NCI-H226 (cell line): ENCODE results near the gene SVIL.
"Not testable (repeated sequence)": the region's sequence is repeated elsewhere in the genome, so short reads cannot be mapped to it uniquely, and the experiment has no call there.

Source experiments
- DNase-seq: peaks from one replicate; pipeline ENCODE4 v3.0.0-alpha.2; 2015

Gene SVIL

DNA sequence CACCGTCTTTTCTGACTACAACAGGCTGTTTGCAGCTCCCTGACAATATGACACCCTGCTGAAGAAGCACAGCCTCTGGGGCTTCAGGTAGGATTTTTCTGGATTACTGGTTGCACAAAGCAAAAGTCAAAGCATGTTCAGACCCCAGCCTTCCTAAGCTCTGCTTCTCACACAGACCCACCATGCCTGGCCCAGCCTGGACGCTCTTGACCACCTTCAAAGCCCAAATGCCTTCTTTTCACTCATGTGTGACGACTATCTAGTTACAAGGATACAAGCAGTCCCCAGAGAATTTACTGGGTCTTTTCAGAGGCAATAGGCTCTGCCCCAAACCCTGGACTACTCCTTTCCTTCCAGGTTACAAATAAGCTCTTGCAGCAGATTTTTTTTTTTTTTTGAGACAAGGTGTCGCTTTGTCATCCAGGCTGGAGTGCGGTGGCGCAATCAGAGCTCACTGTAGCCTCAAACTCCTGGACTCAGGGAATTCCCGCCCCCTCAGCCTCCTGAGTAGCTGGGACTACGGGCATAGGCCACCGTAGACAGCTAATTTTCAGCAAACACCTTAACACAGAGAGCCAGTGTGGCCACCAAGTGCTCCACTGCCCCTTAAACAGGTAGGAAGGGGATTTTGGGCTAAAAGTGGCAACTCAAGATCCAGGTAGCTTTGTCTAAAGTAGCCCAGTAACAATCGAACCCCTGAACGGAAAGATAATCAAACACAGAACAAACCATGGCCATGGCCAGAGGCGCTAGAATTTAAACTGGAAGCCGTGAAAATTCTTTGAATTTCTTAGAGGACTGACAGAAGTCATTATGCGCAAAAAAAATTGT lies 16.2 kb downstream of the SVIL start:
- DNase-seq: no peak

DNA sequence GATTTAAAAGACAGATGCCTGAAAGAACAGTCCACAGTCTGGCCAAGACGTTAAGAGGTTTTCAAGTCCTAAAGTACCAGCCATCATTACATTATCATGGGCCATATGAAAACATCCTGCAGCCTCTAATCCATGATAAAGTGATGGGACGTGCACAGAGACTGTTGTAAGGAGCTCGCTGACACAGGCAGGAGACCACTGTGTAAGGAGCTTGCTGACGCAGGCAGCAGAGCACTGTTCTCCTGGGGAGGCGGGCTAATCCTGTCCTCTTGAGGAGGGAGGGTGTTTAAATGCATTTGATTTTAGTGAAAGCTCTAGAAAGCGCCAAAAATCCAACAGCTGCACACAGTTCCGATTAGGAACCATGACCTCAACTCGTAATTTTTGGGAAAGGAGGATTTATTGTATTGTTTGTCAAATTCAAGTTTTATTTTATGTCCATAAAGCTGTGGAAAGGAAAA lies 16.9 kb downstream of the SVIL start:
- no peak for DNase-seq

DNA sequence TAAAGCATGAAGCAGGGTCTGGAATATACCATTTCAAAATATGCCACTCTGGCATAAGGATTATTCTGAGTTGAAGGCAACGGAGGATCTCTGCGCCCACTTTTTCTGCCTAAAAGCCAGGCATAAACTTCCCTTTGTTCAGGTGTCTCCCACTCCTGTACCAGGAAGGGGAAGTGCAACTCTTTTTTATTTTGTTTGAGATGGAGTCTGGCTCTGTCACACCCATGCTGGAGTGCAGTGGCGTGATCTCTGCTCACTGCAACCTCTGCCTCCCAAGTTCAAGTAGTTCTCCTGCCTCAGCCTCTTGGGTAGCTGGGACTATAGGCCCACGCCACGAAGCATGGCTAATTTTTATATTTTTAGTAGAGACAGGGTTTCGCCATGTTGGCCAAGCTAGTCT lies 18.2 kb downstream of the SVIL start:
- no peak for DNase-seq

DNA sequence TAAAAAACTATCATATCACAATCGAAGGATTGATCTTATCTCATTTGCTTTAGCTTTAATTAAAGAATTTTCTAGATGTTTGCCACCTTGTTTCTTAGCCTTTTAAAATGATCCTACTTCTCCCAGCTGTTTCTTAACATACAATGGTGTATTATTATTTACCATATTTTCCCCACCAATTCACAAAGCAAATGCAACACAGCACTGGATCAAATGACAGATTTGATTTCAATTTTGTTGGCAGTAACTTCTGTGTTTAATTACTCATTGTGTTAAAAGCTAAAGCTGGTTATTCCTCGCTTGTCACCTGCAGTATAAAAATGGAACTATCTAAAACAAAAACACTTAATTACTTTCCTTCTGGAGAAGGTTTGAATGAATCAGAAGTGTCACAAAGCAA lies 19.6 kb downstream of the SVIL start:
- DNase-seq: no peak

DNA sequence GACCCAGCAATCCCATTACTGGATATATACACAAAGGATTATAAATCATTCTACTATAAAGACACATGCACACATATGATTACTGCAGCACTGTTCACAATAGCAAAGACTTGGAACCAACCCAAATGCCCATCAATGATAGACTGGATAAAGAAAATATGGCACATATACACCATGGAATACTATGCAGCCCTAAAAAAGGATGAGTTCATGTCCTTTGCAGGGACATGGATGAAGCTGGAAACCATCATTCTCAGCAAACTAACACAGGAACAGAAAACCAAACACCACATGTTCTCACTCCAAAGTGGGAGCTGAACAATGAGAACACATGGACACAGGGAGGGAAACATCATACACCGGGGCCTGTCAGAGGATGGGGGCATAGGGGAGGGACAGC lies 20.5 kb downstream of the SVIL start:
- DNase-seq: not testable (repeated sequence)

DNA sequence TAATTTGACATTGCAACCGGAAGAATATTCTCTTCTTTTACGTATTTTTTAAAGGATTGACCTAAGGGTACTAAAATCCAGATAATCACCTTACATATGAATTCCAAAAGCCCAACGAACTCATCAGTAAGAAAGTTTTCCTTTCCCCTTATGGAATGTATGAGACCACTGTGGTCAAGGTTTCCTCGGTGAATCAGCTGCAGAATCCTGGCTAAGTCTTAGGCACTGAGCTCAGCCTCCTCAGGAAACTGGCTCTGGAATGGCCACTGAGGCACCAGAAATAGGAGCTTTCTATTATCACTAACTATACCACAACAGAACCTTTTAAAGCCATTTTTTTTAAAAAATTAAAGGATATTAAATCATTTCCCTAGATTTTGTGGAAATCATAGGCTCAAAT lies 21.0 kb downstream of the SVIL start:
- DNase-seq: no peak

DNA sequence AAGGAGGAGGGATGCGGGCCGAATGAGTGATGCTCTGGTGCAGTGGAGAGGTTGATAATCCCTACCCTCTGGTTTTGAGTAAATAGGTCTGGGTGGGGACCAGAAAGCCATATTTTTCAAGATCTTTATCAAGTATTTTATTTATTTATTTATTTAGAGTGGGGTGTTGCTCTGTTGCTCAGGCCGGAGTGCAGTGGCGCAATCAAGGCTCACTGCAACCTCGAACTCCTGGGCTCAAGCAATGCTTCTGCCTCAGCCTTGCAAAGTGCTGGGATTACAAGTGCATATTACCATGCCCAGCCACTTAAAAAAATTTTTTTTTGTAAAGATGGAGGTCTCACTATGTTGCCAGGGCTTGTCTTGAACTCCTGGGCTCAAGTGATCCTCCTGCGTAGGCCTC lies 21.6 kb downstream of the SVIL start:
- no peak for DNase-seq

DNA sequence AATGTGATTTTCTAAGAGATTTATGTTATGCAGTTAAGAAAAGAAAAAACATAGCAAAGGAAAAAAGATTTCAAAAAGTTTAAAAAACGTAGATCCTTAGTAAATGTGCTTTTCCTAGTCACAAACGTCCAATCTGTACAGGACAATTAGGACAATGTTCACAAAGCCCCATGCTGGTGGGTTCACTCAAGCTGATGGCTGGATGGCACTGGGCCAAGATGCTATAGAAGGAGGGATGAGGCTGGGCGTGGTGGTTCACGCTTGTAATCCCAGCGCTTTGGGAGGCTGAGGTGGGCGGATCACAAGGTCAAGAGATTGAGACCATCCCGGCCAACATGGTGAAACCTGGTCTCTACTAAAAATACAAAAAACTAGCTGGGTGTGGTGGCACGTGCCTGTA lies 22.1 kb downstream of the SVIL start:
- DNase-seq: no peak

DNA sequence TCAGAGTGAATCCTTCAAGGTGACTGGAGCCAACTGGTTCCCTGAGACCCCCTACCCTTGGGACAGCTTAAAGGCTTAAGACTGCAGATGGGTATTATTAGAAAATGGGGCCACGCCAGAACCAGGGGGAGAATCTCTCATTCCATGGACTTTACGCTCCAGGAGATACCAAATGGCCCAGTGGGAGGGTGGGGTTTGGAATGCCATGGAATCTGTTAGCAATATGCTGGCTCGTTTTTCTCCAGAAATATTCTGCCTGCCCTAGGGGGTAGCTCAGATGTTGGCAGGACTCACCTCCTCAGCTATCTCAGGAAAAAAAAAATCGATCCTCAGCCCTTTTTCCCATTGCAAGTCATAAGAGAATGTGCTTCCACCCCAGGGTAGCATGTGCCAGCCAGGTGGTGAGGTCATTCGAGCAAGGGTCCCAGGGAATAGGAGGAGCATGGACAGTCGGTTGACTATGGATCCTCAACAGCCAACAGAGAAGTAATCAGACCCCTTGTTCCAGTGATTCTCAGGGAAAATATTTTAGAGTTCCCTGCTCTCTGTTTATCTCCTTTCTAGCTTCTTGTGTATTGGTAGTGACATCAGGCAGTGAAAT lies 22.9 kb downstream of the SVIL start:
- DNase-seq: no peak

DNA sequence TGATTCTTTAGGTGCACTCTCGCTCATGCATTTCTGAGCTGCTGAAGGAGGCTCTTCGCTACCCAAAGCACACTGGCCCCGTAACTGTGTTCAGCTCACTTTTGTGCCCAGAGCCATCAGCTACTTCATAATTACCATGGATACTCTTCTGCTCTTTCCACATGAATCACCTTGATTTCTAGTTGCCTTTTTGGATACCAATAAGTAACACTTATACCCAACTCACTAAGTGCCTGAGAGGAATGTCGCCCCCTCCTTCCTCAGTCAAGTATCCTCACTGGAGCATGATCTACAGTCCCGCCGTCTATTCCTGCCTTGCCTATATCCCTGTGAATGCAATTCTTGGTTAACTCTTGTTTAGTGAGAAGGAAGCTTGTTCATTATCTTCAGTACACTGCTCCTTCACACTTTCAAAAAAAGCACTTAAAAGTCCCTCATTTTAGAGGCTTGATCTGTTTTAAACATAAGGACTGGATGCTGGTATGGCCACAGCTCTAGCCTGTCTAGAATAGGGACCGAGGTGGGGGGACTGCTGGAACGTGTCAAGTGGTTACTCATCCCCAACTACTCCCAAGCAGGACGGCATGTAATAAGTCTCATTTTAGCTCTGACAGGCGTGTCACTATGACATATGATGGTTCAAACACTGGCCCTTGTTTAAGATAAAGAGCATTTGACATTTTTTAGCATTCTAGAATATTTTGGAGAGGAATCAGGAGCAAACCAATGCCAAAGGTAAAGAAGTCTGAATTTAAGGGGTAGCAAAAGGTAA lies 23.7 kb downstream of the SVIL start:
- no peak for DNase-seq

DNA sequence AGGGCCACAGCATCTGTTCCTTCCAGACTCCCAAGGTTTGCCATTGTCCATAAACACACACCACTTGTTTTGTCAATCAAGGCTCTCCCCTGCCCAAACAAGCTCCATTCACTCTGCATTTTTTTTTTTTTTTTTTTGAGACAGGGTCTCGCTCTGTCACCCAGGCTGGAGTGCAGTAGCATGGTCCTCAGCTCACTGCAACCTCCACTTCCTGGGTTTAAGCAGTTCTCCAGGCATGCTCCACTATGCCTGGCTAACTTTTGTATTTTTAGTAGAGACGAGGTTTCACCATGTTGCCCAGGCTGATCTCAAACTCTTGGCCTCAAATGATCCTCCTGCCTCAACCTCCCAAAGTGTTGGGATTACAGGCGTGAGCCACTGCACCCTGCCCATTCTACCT lies 24.4 kb downstream of the SVIL start:
- DNase-seq: not testable (repeated sequence)

DNA sequence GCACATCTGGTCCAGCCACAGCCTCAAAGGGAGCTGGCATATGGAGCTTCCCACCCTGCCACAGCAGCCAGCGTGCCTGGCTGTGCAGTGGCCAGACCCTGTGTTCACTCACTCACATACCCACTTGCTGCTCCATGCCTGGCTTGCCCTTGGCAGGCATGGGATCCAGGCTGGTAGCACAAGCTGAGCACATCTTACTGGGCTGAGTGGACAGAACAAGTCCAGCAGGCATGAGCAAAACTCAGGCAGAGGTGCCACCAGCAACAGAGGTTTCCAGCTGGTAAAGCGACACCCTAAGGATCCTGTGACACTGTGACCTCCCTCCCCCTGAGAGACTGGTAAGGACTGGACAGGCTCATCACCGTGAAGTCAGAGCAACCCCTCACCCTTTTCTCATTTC lies 25.1 kb downstream of the SVIL start:
- DNase-seq: no peak

DNA sequence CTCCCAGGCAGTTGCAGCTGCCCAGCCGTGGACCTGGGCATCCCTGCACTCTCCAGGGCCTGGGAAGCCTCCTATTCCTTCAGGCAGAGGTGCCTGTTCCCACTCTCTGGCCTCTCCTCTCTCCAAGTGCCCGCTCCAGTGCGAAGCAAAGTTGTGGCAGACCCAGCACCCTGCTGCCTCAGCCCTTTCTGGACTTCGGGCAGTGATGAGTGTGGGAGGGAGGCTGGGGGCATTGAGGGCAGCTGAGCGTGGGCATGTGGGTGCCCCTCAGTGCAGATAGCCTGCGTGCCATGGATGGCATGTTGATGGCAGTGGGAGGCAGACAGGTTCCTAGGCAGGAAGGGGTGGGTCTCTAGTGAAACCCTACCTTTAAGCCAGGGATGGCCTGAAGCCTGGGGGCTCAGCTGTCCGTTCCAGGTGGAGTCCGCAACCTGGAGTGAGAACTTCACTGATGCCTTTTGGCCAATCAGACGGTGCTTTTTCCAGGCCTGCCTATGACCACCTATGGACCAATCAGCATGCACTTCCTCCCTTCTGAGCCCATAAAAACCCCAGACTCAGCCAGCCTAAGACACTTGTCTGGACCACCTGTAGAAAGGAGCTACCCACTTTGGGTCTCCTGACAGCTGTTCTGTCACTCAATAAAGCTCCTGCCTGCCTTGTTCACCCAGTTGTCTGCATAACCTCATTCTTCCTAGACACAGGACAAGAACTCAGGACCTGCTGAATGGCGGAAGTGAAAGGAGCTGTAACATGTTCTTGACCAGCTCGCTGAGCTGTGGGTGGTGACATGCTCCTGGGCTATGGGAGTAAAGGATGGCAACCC lies 26.1 kb downstream of the SVIL start:
- DNase-seq: no peak

DNA sequence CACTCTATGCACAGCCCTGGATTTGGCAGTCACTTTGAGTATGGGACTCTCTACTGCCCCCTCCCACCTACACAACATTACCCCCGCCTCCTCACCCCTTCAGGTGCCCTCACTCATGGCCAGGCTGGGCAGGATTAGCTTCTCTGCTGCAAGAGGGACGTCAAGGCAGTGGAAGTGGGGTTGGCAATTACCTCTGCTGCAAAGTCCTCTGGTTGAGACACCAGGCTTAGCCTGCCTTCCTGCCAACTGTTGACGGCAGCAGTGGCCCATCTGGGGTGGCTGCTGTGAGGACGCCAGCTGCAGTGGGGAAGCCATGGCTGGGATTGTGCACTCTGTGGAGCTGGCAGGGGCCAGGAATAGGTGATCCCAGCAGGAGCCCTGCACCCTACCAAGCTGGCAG lies 26.7 kb downstream of the SVIL start:
- DNase-seq: no peak

DNA sequence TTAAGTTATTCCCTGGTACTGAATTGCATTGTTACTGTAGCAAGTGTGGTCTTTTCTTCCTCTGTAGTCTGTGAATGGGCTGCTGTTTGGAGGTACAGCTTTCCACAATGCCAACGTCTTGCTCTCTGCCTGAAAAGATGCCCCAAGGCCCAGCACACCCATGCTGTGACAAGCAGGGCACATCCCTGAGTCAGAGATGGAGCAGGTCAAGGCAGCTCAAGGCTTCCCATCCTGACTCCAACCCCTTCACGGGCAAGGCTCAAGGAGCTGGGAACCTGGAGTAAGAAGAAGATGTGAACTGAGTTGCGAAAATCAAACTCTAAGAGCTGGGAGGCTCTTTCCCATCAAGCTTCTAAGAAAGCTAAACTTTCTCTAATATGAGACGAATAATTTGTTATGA lies 27.2 kb downstream of the SVIL start:
- no peak for DNase-seq

DNA sequence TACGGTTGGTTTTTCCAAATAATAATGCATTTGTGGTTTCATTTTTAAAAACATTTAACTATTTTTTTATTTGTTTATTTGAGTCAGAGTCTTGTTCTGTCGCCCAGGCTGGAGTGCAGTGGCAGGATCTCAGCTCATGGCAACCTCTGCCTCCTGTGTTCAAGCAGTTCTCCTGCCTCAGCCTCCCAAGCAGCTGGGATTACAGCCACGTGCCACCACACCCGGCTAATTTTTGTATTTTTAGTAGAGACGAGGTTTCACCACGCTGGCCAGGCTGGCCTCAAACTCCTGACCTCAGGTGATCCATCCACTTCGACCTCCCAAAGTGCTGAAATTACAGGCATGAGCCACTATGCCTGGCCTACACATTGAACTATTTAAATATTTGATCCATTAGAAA lies 28.1 kb downstream of the SVIL start:
- not testable (repeated sequence) for DNase-seq

DNA sequence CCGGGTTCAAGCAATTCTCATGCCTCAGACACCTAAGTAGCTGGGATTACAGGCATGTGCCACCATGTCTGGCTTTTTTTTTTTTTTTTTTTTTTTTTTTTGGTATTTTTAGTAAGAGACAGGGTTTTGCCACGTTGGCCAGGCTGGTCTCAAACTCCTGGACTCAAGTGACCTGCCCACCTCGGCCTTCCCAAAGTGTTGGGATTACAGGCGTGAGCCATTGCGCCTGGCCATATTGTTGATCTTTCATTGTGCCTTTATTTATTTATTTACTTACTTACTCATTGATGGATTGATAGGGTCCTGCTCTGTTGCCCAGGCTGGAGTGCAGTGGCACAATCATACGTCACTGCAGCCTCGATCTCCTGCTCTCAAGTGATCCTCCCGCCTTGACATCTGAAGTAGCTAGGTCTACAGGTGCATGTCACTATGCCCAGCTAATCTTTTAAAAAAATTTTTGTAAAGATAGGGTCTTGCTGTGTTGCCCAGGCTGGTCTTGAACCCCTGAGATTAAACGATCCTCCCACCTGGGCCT lies 30.4 kb downstream of the SVIL start:
- no peak for DNase-seq

DNA sequence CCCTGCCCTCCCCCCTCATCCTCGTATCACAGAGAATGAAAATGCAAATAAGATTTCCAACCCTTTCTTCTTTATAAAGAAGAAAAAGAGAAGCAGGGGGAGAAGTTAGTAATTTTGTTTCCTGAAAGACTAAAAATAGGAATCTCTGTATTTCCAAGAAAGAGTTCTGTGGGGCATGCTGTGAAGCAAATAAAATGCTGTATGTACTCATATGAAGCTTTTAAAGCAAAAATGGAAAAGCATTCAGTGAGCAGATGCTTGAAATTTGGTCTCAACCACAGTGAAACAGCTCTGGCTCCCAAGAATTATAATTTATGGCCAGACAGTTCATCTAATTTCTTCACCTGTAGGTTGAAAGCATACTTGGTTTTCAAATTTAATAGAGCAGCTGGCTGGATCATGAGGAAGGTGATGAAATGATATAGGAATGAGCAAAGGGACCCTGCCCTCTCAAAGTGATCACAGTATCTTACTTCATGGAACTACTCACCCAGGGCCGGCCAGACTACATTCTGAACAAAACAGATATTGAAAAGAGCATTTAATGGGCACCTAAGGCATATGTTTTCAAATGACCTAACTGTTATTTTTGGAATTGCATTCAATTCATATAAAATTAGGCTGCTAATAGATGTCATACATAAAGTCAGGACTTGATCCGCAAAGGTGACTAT lies 31.4 kb downstream of the SVIL start:
- no peak for DNase-seq

DNA sequence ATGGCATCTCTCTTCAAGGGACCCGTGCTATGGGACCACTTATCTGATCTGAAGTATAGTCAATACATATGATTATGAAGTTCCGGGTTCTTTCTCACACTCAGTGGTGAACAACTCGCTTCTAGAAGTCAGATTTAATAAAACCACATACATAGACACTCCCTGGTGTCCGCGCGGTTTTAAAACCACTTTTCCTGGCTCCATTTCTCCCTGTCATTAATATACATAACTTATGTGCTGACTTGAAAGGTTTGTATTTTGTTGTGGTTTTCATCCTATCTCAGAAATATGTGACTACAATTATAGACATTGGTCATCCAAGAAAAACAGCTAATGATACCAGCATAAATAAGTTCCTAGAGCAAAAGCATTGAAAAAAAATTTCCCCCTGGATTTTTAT lies 34.0 kb downstream of the SVIL start:
- no peak for DNase-seq

DNA sequence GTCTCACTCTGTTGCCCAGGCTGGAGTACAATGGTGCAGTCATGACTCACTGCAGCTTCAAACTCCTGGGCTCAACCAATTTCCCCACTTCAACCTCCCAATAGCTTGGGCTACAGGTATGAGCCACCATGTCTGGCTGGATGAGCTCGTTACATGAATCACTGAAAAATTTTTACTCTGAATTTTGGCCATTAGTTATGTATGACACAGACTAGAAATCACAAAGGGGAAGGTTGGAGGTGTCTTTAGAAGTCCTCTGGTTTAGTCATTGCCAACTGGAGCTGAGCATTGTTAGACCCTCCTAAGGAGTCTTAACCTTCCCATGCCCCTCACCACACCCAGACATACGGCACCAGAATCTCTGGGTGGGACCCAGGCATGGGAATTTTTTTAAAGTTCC lies 34.7 kb downstream of the SVIL start:
- DNase-seq: no peak

DNA sequence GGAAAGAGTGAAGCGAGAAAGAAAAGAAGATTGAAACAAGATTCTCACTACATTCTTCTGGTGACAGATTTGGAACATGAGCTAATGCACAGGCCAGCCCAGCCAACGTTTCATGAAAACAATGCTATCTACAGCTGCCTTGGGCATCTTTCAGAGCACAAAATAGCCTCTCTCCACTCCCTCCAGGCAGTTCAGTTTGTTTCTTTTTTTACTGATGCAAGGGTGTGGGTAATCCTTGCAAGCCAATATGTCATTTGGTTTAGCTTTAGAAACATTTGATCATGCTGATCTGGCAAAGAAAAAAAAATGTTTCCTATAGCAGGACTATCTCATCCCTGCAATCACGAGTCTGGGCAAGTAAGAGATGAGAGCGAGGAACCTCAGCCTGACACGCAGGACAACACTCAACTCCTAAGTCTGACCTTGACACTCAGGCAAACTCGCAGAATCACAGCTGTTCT lies 35.9 kb downstream of the SVIL start:
- no peak for DNase-seq

DNA sequence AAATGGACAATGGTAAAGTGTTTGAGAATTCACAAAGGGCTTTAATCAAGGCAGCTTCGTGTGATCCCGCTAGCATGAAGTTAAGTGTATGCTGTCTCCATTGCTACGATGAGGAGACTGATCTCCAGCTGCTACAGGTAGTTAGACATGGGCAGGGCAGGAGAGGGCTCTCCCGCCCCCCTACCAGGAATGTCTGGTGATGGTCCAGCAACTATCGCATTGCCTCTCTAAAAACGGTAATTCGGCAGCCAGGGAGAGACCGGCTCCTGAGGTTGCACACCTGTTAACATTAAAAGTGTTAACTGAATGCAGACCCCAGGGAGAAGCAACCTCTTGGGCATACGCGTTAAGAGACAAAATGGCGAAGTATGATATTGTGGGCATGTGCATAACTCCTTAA lies 37.9 kb downstream of the SVIL start:
- no peak for DNase-seq
